DOHH2 (cell line): ENCODE results near the gene IDUA.

Source experiments
- H3F3A ChIP-seq: fragments of 200-600 bp; sonication (generic), shearing (Covaris generic); 2 replicates; pipeline ENCODE4 v1.6.0; 2016; ENCODE audit warnings: antibody characterized with exemption, mild to moderate bottlenecking; ENCODE audit not compliant: control insufficient read depth, insufficient read depth
- H3K27ac ChIP-seq: fragments of 200-600 bp; sonication (generic); 2 replicates; pipeline ENCODE4 v1.5.1; 2014; ENCODE audit warnings: low read depth, mild to moderate bottlenecking, low read length, moderate library complexity
- H3K27me3 ChIP-seq: fragments of 200-600 bp; sonication (generic); 2 replicates; pipeline ENCODE4 v1.6.1; 2014; ENCODE audit warnings: mild to moderate bottlenecking, low read length, mixed read lengths; ENCODE audit not compliant: control insufficient read depth
- H3K36me3 ChIP-seq: fragments of 200-600 bp; sonication (generic); 2 replicates; pipeline ENCODE4 v1.6.1; 2014; ENCODE audit warnings: mild to moderate bottlenecking, low read length, moderate library complexity, mixed read lengths; ENCODE audit not compliant: control insufficient read depth
- H3K4me1 ChIP-seq: fragments of 200-600 bp; sonication (generic); 2 replicates; pipeline ENCODE4 v1.6.1; 2014; ENCODE audit warnings: mild to moderate bottlenecking, low read length, mixed read lengths; ENCODE audit not compliant: control insufficient read depth
- H3K4me2 ChIP-seq: fragments of 200-600 bp; sonication (generic); 2 replicates; pipeline ENCODE4 v1.6.0; 2014; ENCODE audit warnings: mild to moderate bottlenecking, low read length, moderate library complexity
- H3K4me3 ChIP-seq: fragments of 200-600 bp; sonication (generic); 2 replicates; pipeline ENCODE4 v1.5.1; 2014; ENCODE audit warnings: mild to moderate bottlenecking, low read length, mixed read lengths
- H3K79me2 ChIP-seq: fragments of 200-600 bp; sonication (generic); 2 replicates; pipeline ENCODE4 v1.6.1; 2014; ENCODE audit warnings: mild to moderate bottlenecking, low read length, mixed read lengths; ENCODE audit not compliant: control insufficient read depth
- H3K9me2 ChIP-seq: fragments of 200-600 bp; sonication (generic); replicated peaks from 2 replicates; pipeline ENCODE4 v1.6.1; 2014; ENCODE audit warnings: mild to moderate bottlenecking, low read length, mixed read lengths; ENCODE audit not compliant: control insufficient read depth
- H3K9me3 ChIP-seq: fragments of 200-600 bp; sonication (generic); 2 replicates; pipeline ENCODE4 v1.6.1; 2014; ENCODE audit warnings: antibody characterized with exemption, low read length, mixed read lengths; ENCODE audit not compliant: control insufficient read depth, insufficient read depth
- H4K20me1 ChIP-seq: fragments of 200-600 bp; sonication (generic); 2 replicates; pipeline ENCODE4 v1.6.0; 2014; ENCODE audit warnings: low read depth, mild to moderate bottlenecking, antibody characterized with exemption, low read length, moderate library complexity; ENCODE audit not compliant: control insufficient read depth, insufficient read depth
- EZH2phosphoT487 ChIP-seq: fragments of 200-600 bp; sonication (generic); IDR thresholded peaks from 2 replicates; pipeline ENCODE4 v1.6.1; 2017; ENCODE audit warnings: borderline replicate concordance, mild to moderate bottlenecking, antibody characterized with exemption, low read length, moderate library complexity, mixed read lengths
- TF ChIP-seq, protein P1 (sequence below): fragments of 200-600 bp; sonication (generic); IDR thresholded peaks from one replicate; pipeline ENCODE4 v1.5.1; 2014; ENCODE audit warnings: antibody characterized with exemption, mild to moderate bottlenecking, low read depth, low read length; ENCODE audit not compliant: poor library complexity, severe bottlenecking

Gene IDUA

GRCh38 chr4:1027915-1028238 is 41.0 kb downstream of the IDUA start:
- no peak for TF ChIP-seq EZH2phosphoT487
- TF ChIP-seq, protein P1, sequence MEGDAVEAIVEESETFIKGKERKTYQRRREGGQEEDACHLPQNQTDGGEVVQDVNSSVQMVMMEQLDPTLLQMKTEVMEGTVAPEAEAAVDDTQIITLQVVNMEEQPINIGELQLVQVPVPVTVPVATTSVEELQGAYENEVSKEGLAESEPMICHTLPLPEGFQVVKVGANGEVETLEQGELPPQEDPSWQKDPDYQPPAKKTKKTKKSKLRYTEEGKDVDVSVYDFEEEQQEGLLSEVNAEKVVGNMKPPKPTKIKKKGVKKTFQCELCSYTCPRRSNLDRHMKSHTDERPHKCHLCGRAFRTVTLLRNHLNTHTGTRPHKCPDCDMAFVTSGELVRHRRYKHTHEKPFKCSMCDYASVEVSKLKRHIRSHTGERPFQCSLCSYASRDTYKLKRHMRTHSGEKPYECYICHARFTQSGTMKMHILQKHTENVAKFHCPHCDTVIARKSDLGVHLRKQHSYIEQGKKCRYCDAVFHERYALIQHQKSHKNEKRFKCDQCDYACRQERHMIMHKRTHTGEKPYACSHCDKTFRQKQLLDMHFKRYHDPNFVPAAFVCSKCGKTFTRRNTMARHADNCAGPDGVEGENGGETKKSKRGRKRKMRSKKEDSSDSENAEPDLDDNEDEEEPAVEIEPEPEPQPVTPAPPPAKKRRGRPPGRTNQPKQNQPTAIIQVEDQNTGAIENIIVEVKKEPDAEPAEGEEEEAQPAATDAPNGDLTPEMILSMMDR, result no peak
- Histone ChIP-seq H3K9me3 (no peaks in the 10 kb centered on the region), H3K79me2 (no peaks in the 10 kb centered on the region), H3K27ac (no peak overlapping the region), H3F3A (peaks cover 4% of the 10 kb centered on the region; the same call in 1 of the 2 replicates), H3K36me3 (no peaks in the 10 kb centered on the region), H3K27me3 (no peaks in the 10 kb centered on the region), H3K4me3 (no peak overlapping the region), H3K4me1 (peaks cover 16% of the 10 kb centered on the region), H3K9me2 (no peaks in the 10 kb centered on the region), H3K4me2 (no peak overlapping the region), H4K20me1 (no peaks in the 10 kb centered on the region)

- H3K27me3 ChIP-seq, result no peaks in the 10 kb centered on the region
- TF ChIP-seq, protein P1, result no peak
- H4K20me1 ChIP-seq, result no peaks in the 10 kb centered on the region
These were observed 41.9 kb downstream of the IDUA start for GRCh38 chr4:1028574-1029220.

GRCh38 chr4:1029529-1029928 is 42.7 kb downstream of the IDUA start:
- H3K27ac ChIP-seq, result no peak overlapping the region
- peaks cover 4% of the 10 kb centered on the region; the same call in 1 of the 2 replicates for H3F3A ChIP-seq
- no peaks in the 10 kb centered on the region for H4K20me1 ChIP-seq
- no peak overlapping the region for H3K4me2 ChIP-seq
- peaks cover 16% of the 10 kb centered on the region for H3K4me1 ChIP-seq
- H3K79me2 ChIP-seq, result no peaks in the 10 kb centered on the region
- TF ChIP-seq, protein P1, result no peak
- no peak for TF ChIP-seq EZH2phosphoT487
- no peaks in the 10 kb centered on the region for H3K9me3 ChIP-seq
- H3K36me3 ChIP-seq, result no peaks in the 10 kb centered on the region
- H3K9me2 ChIP-seq, result no peaks in the 10 kb centered on the region
- no peaks in the 10 kb centered on the region for H3K27me3 ChIP-seq
- no peak overlapping the region for H3K4me3 ChIP-seq

More at GRCh38 chr4:1028574-1029220, 41.9 kb downstream of the IDUA start:
- peaks cover 16% of the 10 kb centered on the region for H3K4me1 ChIP-seq
- no peaks in the 10 kb centered on the region for H3K79me2 ChIP-seq
- H3K27ac ChIP-seq, result no peak overlapping the region
- peaks cover 4% of the 10 kb centered on the region; the same call in 1 of the 2 replicates for H3F3A ChIP-seq
- no peaks in the 10 kb centered on the region for H3K36me3 ChIP-seq
- H3K4me3 ChIP-seq, result no peak overlapping the region
- no peaks in the 10 kb centered on the region for H3K9me2 ChIP-seq
- no peak overlapping the region for H3K4me2 ChIP-seq
- H3K9me3 ChIP-seq, result no peaks in the 10 kb centered on the region
